Peyer's patch (tissue), 4 donors: ENCODE measurements around the gene AGMO.

Experiments
- POLR2A ChIP-seq, 2 donors: fragments of 450-650 bp; IDR thresholded peaks; one replicate each; pipeline ENCODE4 v1.5.1; 2017; ENCODE audit warnings: antibody characterized with exemption in 2 of 2, mild to moderate bottlenecking in 2 of 2, moderate library complexity in 2 of 2
- TF ChIP-seq, protein P1 (sequence below), 6 experiments: fragments of 450-650 bp in 4 of 6; fragments of 200-600 bp in 2 of 6; sonication (generic) in 1 of 6; IDR thresholded peaks; one replicate each; pipeline ENCODE4 v1.5.1; 2017 to 2019; ENCODE audit warnings: antibody characterized with exemption in 6 of 6, mild to moderate bottlenecking in 3 of 6, moderate library complexity in 1 of 6

GRCh38 chr7:15462721-15463389 is 99.0 kb downstream of the AGMO start:
- TF ChIP-seq, protein P1, sequence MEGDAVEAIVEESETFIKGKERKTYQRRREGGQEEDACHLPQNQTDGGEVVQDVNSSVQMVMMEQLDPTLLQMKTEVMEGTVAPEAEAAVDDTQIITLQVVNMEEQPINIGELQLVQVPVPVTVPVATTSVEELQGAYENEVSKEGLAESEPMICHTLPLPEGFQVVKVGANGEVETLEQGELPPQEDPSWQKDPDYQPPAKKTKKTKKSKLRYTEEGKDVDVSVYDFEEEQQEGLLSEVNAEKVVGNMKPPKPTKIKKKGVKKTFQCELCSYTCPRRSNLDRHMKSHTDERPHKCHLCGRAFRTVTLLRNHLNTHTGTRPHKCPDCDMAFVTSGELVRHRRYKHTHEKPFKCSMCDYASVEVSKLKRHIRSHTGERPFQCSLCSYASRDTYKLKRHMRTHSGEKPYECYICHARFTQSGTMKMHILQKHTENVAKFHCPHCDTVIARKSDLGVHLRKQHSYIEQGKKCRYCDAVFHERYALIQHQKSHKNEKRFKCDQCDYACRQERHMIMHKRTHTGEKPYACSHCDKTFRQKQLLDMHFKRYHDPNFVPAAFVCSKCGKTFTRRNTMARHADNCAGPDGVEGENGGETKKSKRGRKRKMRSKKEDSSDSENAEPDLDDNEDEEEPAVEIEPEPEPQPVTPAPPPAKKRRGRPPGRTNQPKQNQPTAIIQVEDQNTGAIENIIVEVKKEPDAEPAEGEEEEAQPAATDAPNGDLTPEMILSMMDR (IDR thresholded peaks at IDR 0.05): no peak
- no peak for TF ChIP-seq POLR2A (IDR thresholded peaks at IDR 0.05)
